Ovary (tissue), 9 donors: ENCODE measurements around the gene FBXW8. TPM values are rescaled to one million over a fixed set of nuclear protein-coding genes. Genes with fewer than 3 reads are reported as not detected.

Experiments
- DNase-seq, 5 donors: peaks; one replicate each; pipeline ENCODE4 v3.0.0-alpha.2; 2019 to 2020
- H3K27ac ChIP-seq, 2 donors: fragments of 200-600 bp; one replicate each; pipeline versions ENCODE4 v1.5.1 to v1.8.0; 2019 to 2022
- H3K27me3 ChIP-seq: fragments of 200-600 bp; one replicate; pipeline ENCODE4 v1.8.0; 2022
- H3K36me3 ChIP-seq: fragments of 200-600 bp; sonication (generic); one replicate; pipeline ENCODE4 v1.5.1; 2019
- H3K4me1 ChIP-seq: one replicate; pipeline ENCODE4 v1.8.1; 2013; ENCODE audit warnings: mild to moderate bottlenecking, moderate library complexity; ENCODE audit not compliant: insufficient read depth
- H3K4me3 ChIP-seq: fragments of 200-600 bp; sonication (generic); one replicate; pipeline ENCODE4 v1.5.1; 2017
- H3K9me3 ChIP-seq, 2 donors: fragments of 200-600 bp in 1 of 2; sonication (generic) in 1 of 2; one replicate each; pipeline versions ENCODE4 v1.5.1 to v1.8.1; 2013 to 2019; ENCODE audit warnings: mild to moderate bottlenecking in 1 of 2, moderate library complexity in 1 of 2
- EP300 ChIP-seq: sonication (generic); formaldehyde crosslinking; IDR thresholded peaks from one replicate; pipeline ENCODE4 v1.6.1; 2017; ENCODE audit warnings: antibody characterized with exemption
- POLR2A ChIP-seq: fragments of 450-650 bp; IDR thresholded peaks from one replicate; pipeline ENCODE4 v1.6.1; 2017; ENCODE audit warnings: antibody characterized with exemption, mild to moderate bottlenecking, moderate library complexity
- WGBS, 3 donors: extraction: QIAGEN DNeasy Blood & Tissue Kit in 1 of 3; methylation state at CpG; one replicate each; pipeline versions ENCODE4 v1.1.5 to v1.1.7; 2013 to 2017; 5-methylcytosine and 5-hydroxymethylcytosine counted together
- intact Hi-C, 4 donors: fragments of 100-400 bp; cut with DNase I; formaldehyde crosslinking; loops; one replicate each; pipeline versions ENCODE4 v1.11.0 to v1.15.1; 2022 to 2023
- polyA plus RNA-seq, 2 donors: library from polyadenylated mRNA; stranded (reverse); fragments of 200-250 nt in 1 of 2; fragments of 350-450 nt in 1 of 2; fragmentation: Illumina TruSeq in 1 of 2; extraction: RNeasy Lipid Tissue Mini Kit (QIAGEN cat#74804) in 1 of 2; gene quantifications; one replicate each; pipeline ENCODE4 v1.2.3, GENCODE V29; 2013 to 2014
- total RNA-seq, 7 donors: library from RNA; depleted of rRNA in 2 of 7; stranded (reverse); fragments of >200 nt in 2 of 7; fragmentation: NEBNext Ultra II Directional in 3 of 7; extraction: Animal tissue kit (Norgen Biotek cat#: 25700) in 3 of 7; gene quantifications; one replicate each; pipeline versions ENCODE4 v1.1.0 to v1.2.4, GENCODE V29; 2016 to 2023
- TF ChIP-seq, protein P1 (sequence below), 3 donors: fragments of 450-650 bp in 2 of 3; fragments of 200-600 bp in 1 of 3; IDR thresholded peaks; one replicate each; pipeline versions ENCODE4 v1.5.1 to v1.8.0; 2016 to 2022; ENCODE audit warnings: antibody characterized with exemption in 3 of 3, mild to moderate bottlenecking in 1 of 3
- donor health status: DM: no; HTN: no; CAD: no; lungs with moderate emphysema.
- donor health status: DM: no; HTN: no; CAD: no.
- donor health status: Bipolar disorder and iron deficiency.
- donor health status: DM: yes; HTN: yes; CAD: no.
- donor health status: DM: no; HTN: no; CAD: no.
- donor health status: DM: yes; HTN: yes; CAD: no.

Gene FBXW8
- total and polyA plus RNA-seq, 9 donors: 7.4 to 23.1 (median 16.6) TPM

- no peaks in the 10 kb centered on the region for H3K36me3 ChIP-seq
- intact Hi-C loops: no loop called here
- no peaks in the 10 kb centered on the region for H3K27me3 ChIP-seq
- TF ChIP-seq POLR2A (no peak), EP300 (no peak)
- TF ChIP-seq, protein P1, sequence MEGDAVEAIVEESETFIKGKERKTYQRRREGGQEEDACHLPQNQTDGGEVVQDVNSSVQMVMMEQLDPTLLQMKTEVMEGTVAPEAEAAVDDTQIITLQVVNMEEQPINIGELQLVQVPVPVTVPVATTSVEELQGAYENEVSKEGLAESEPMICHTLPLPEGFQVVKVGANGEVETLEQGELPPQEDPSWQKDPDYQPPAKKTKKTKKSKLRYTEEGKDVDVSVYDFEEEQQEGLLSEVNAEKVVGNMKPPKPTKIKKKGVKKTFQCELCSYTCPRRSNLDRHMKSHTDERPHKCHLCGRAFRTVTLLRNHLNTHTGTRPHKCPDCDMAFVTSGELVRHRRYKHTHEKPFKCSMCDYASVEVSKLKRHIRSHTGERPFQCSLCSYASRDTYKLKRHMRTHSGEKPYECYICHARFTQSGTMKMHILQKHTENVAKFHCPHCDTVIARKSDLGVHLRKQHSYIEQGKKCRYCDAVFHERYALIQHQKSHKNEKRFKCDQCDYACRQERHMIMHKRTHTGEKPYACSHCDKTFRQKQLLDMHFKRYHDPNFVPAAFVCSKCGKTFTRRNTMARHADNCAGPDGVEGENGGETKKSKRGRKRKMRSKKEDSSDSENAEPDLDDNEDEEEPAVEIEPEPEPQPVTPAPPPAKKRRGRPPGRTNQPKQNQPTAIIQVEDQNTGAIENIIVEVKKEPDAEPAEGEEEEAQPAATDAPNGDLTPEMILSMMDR (IDR thresholded peaks at IDR 0.05): no peak
- H3K4me3 ChIP-seq: no peak overlapping the region
- no peaks in the 10 kb centered on the region for H3K9me3 ChIP-seq
- no peak for DNase-seq
- 60 to 62% (median 61%) methylated on average over 23 of the region's 23 CpGs for WGBS, 3 donors
- H3K27ac ChIP-seq: no peak overlapping the region
- peaks cover 6% of the 10 kb centered on the region for H3K4me1 ChIP-seq
Measured at GRCh38 chr12:117045160-117046010, 134.6 kb downstream of the FBXW8 start.

- H3K27me3 ChIP-seq: no peaks in the 10 kb centered on the region
- intact Hi-C loops: no loop called here
- no peak for TF ChIP-seq POLR2A
- no peak for TF ChIP-seq EP300
- TF ChIP-seq, protein P1 (IDR thresholded peaks at IDR 0.05): no peak
Measured at GRCh38 chr12:117046011-117046369, 135.2 kb downstream of the FBXW8 start.

DNA sequence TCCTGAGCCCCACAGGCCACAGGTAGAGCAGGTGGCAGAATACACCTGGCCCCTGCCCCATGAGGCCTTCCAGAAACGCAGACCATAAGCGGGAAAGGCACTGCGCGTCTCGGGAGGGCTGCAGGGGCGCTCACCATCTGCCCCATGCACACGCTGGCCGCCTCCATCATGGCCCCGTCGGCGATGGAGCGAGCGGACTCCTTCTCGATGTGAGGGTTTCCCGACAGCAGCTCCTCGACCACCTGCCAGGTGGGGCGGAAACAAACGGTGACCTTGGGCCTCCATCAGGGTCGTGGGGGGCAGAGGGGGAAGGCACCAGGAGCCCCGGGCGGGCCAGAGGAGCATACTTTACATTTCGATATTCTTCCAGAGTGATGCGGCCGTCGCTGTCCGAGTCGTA, 135.7 kb downstream of the FBXW8 start:
- H3K4me3 ChIP-seq: no peak overlapping the region
- intact Hi-C loops: no loop called here
- WGBS, 3 donors: 91 to 93% (median 91%) methylated on average over 27 of the region's 27 CpGs
- no peak overlapping the region for H3K27ac ChIP-seq
- H3K4me1 ChIP-seq: peaks cover 6% of the 10 kb centered on the region
- no peaks in the 10 kb centered on the region for H3K36me3 ChIP-seq
- DNase-seq: no peak
- no peaks in the 10 kb centered on the region for H3K27me3 ChIP-seq
- TF ChIP-seq POLR2A (no peak), EP300 (no peak)
- TF ChIP-seq, protein P1 (IDR thresholded peaks at IDR 0.05): no peak
- no peaks in the 10 kb centered on the region for H3K9me3 ChIP-seq

More at GRCh38 chr12:117046011-117046369, 135.2 kb downstream of the FBXW8 start:
- no peak overlapping the region for H3K4me3 ChIP-seq
- WGBS, 3 donors: 62 to 74% (median 69%) methylated on average over 6 of the region's 6 CpGs
- no peaks in the 10 kb centered on the region for H3K36me3 ChIP-seq
- no peak overlapping the region for H3K27ac ChIP-seq
- H3K9me3 ChIP-seq: no peaks in the 10 kb centered on the region
- peaks cover 6% of the 10 kb centered on the region for H3K4me1 ChIP-seq
- no peak for DNase-seq

- no peak for DNase-seq
- 86 to 87% (median 87%) methylated on average over 20 of the region's 20 CpGs for WGBS, 3 donors
- Histone ChIP-seq H3K4me3 (no peak overlapping the region), H3K4me1 (peaks cover 6% of the 10 kb centered on the region), H3K27ac (no peak overlapping the region), H3K36me3 (no peaks in the 10 kb centered on the region), H3K9me3 (no peaks in the 10 kb centered on the region), H3K27me3 (no peaks in the 10 kb centered on the region)
- TF ChIP-seq POLR2A: no peak
- TF ChIP-seq, protein P1 (IDR thresholded peaks at IDR 0.05): no peak
- TF ChIP-seq EP300: no peak
- intact Hi-C loops: no loop called here
Measured at GRCh38 chr12:117046861-117047530, 136.2 kb downstream of the FBXW8 start.
